Prostate gland (tissue), 2 donors: ENCODE results near the gene NT5DC4.

ENCODE experiments used
- CTCF ChIP-seq, 4 experiments: fragments of 200-600 bp in 2 of 4; fragments of 450-650 bp in 2 of 4; sonication (generic) in 2 of 4; IDR thresholded peaks; 1 replicate in 3 of 4; 2 replicates in 1 of 4; pipeline ENCODE4 v1.5.1; 2016 to 2019; ENCODE audit warnings: antibody characterized with exemption in 4 of 4, mild to moderate bottlenecking in 2 of 4, moderate library complexity in 2 of 4
- POLR2A ChIP-seq: fragments of 450-650 bp; IDR thresholded peaks from one replicate; pipeline ENCODE4 v1.6.1; 2016; ENCODE audit warnings: antibody characterized with exemption, mild to moderate bottlenecking
- POLR2AphosphoS5 ChIP-seq: sonication (generic); formaldehyde crosslinking; IDR thresholded peaks from one replicate; pipeline ENCODE4 v1.6.1; 2017; ENCODE audit warnings: antibody characterized with exemption

- TF ChIP-seq CTCF (IDR thresholded peaks at IDR 0.05) (no peak), POLR2A (no peak), POLR2AphosphoS5 (no peak)
These were observed 34.6 kb downstream of the NT5DC4 start for GRCh38 chr2:112755444-112755843.
